ENCODE data around the gene C11orf91.

GRCh38 chr11:33708985-33709384 lies 8.4 kb upstream of the C11orf91 start:
- TF ChIP-seq CEBPB (IDR thresholded peaks at IDR 0.05), result no peak
- TF ChIP-seq TCF12 (IDR thresholded peaks at IDR 0.05; ENCODE audit: low read depth), result no peak
- TF ChIP-seq EP300 (IDR thresholded peaks at IDR 0.05; ENCODE audit: borderline replicate concordance), result no peak
- no peak for TF ChIP-seq FOXM1 (IDR thresholded peaks at IDR 0.05; ENCODE audit: borderline replicate concordance, low read depth)
- TF ChIP-seq REST (IDR thresholded peaks at IDR 0.05; ENCODE audit: low read depth), result no peak
- no peak for TF ChIP-seq YY1 (IDR thresholded peaks at IDR 0.05; ENCODE audit: low read depth)
- no peak for TF ChIP-seq RAD21 (IDR thresholded peaks at IDR 0.05; ENCODE audit: low read depth)
- TF ChIP-seq NFIC (IDR thresholded peaks at IDR 0.05), result no peak
- TF ChIP-seq EGR1 (IDR thresholded peaks at IDR 0.05), result no peak
- no peak for TF ChIP-seq MAX (IDR thresholded peaks at IDR 0.05)
- no peak for TF ChIP-seq TEAD4 (IDR thresholded peaks at IDR 0.05)
- TF ChIP-seq CREB1 (IDR thresholded peaks at IDR 0.05; ENCODE audit: low read depth), result no peak
- no peak for TF ChIP-seq TAF1 (IDR thresholded peaks at IDR 0.05; ENCODE audit: low read depth)
- TF ChIP-seq ZBTB7A (IDR thresholded peaks at IDR 0.05; ENCODE audit: low read depth), result no peak

All from Ishikawa (cell line).